NOMO-1 treated with DMSO at 0.1 percent for 48 hours (cell line): ENCODE results near the gene CEP112.

Experiments
- DNase-seq: peaks from one replicate; lab custom pipeline; 2025; ENCODE audit not compliant: unreplicated experiment; lab: John Stamatoyannopoulos, UW

Gene CEP112

GRCh38 chr17:66211047-66211810 lies 19.3 kb upstream of the CEP112 start:
- no peak for DNase-seq

GRCh38 chr17:66210208-66210574 lies 18.3 kb upstream of the CEP112 start:
- DNase-seq: no peak

GRCh38 chr17:66207936-66208335 lies 16.0 kb upstream of the CEP112 start:
- DNase-seq: no peak

GRCh38 chr17:66203274-66204015 lies 11.5 kb upstream of the CEP112 start:
- no peak for DNase-seq

- DNase-seq: peak; percentile 20
Observed at GRCh38 chr17:66200685-66201092, 8.8 kb upstream of the CEP112 start.

GRCh38 chr17:66198242-66198641 lies 6.3 kb upstream of the CEP112 start:
- no peak for DNase-seq

- DNase-seq: no peak
Observed at GRCh38 chr17:66192378-66192687, 400 bp upstream of the CEP112 start.

GRCh38 chr17:66190738-66191592 lies 968 bp downstream of the CEP112 start:
- DNase-seq: no peak

- DNase-seq: no peak
Observed at GRCh38 chr17:66187718-66188117, 4.2 kb downstream of the CEP112 start.

- DNase-seq: no peak
Observed at GRCh38 chr17:66185862-66186261, 6.1 kb downstream of the CEP112 start.

GRCh38 chr17:66184392-66184791 lies 7.5 kb downstream of the CEP112 start:
- no peak for DNase-seq

GRCh38 chr17:66183529-66183928 lies 8.4 kb downstream of the CEP112 start:
- no peak for DNase-seq

GRCh38 chr17:66178642-66179041 lies 13.3 kb downstream of the CEP112 start:
- DNase-seq: no peak

- no peak for DNase-seq
Observed at GRCh38 chr17:66177048-66177447, 14.9 kb downstream of the CEP112 start.

- DNase-seq: no peak
Observed at GRCh38 chr17:66175892-66176291, 16.0 kb downstream of the CEP112 start.

GRCh38 chr17:66172691-66173223 lies 19.2 kb downstream of the CEP112 start:
- DNase-seq: no peak

- no peak for DNase-seq
Observed at GRCh38 chr17:66172144-66172543, 19.8 kb downstream of the CEP112 start.

GRCh38 chr17:66171692-66172091 lies 20.2 kb downstream of the CEP112 start:
- no peak for DNase-seq

- DNase-seq: no peak
Observed at GRCh38 chr17:66171172-66171571, 20.8 kb downstream of the CEP112 start.

- DNase-seq: no peak
Observed at GRCh38 chr17:66169839-66170238, 22.1 kb downstream of the CEP112 start.

- no peak for DNase-seq
Observed at GRCh38 chr17:66167189-66167815, 24.6 kb downstream of the CEP112 start.
